ENCODE results near the gene AMBP. TPM values are rescaled to one million over a fixed set of nuclear protein-coding genes. Genes with fewer than 3 reads are reported as not detected.

Gene AMBP
- total RNA-seq, 1 donor from 2014 or later = not detected

- no peak overlapping the region for H3K4me3 ChIP-seq (ENCODE audit: low read depth, low read length)
- DNase-seq (ENCODE audit: low read depth) = no peak
- TF ChIP-seq, protein P1, sequence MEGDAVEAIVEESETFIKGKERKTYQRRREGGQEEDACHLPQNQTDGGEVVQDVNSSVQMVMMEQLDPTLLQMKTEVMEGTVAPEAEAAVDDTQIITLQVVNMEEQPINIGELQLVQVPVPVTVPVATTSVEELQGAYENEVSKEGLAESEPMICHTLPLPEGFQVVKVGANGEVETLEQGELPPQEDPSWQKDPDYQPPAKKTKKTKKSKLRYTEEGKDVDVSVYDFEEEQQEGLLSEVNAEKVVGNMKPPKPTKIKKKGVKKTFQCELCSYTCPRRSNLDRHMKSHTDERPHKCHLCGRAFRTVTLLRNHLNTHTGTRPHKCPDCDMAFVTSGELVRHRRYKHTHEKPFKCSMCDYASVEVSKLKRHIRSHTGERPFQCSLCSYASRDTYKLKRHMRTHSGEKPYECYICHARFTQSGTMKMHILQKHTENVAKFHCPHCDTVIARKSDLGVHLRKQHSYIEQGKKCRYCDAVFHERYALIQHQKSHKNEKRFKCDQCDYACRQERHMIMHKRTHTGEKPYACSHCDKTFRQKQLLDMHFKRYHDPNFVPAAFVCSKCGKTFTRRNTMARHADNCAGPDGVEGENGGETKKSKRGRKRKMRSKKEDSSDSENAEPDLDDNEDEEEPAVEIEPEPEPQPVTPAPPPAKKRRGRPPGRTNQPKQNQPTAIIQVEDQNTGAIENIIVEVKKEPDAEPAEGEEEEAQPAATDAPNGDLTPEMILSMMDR (IDR thresholded peaks at IDR 0.05; ENCODE audit: insufficient read depth, low read length, poor library complexity, severe bottlenecking) = no peak
- no peaks in the 10 kb centered on the region for H3K27me3 ChIP-seq (ENCODE audit: control insufficient read depth, insufficient read depth, low read length)
- H3K36me3 ChIP-seq (ENCODE audit: control insufficient read depth, insufficient read depth, low read length) = peaks cover 7% of the 10 kb centered on the region
Measured at GRCh38 chr9:114031948-114032840, 45.9 kb downstream of the AMBP start.

DNA sequence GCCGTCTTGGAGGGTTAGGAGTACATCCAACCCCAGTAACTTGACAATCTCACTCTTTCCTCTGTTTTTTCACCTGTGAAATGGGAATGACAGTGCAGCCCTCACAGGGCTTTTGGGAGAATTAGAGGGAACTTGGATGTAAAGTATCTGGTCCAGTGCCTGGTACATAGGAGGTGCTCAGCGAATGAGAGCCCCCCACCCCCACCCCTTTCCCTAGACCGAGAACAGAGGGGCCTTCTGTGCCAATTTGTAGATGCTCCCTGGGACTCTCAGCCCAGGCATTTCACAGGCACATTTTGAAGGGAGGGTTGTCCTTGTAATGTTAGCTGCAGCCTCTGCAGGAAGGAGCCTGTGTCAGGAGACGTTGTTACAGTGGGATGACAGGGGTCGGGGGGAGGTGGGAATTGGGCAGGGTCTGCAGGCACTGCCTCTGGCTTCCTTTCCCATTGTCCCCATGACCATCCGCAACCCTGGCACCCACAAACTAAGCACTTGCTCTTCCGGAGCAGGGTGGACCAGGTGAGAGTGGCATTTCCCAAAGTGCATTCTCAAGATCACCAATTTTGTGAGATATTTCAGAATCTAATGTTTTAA, 47.0 kb downstream of the AMBP start:
- Histone ChIP-seq H3K27me3 (ENCODE audit: control insufficient read depth, insufficient read depth, low read length) (no peaks in the 10 kb centered on the region), H3K4me3 (ENCODE audit: low read depth, low read length) (no peak overlapping the region), H3K36me3 (ENCODE audit: control insufficient read depth, insufficient read depth, low read length) (peaks cover 4% of the 10 kb centered on the region)
- no peak for DNase-seq (ENCODE audit: low read depth)
- TF ChIP-seq, protein P1 (IDR thresholded peaks at IDR 0.05; ENCODE audit: insufficient read depth, low read length, poor library complexity, severe bottlenecking) = no peak

GRCh38 chr9:114030364-114030763, 47.7 kb downstream of the AMBP start:
- TF ChIP-seq, protein P1 (IDR thresholded peaks at IDR 0.05; ENCODE audit: insufficient read depth, low read length, poor library complexity, severe bottlenecking) = no peak
- H3K36me3 ChIP-seq (ENCODE audit: control insufficient read depth, insufficient read depth, low read length) = peaks cover 3% of the 10 kb centered on the region
- no peak overlapping the region for H3K4me3 ChIP-seq (ENCODE audit: low read depth, low read length)
- H3K27me3 ChIP-seq (ENCODE audit: control insufficient read depth, insufficient read depth, low read length) = no peaks in the 10 kb centered on the region
- DNase-seq (ENCODE audit: low read depth) = no peak

DNA sequence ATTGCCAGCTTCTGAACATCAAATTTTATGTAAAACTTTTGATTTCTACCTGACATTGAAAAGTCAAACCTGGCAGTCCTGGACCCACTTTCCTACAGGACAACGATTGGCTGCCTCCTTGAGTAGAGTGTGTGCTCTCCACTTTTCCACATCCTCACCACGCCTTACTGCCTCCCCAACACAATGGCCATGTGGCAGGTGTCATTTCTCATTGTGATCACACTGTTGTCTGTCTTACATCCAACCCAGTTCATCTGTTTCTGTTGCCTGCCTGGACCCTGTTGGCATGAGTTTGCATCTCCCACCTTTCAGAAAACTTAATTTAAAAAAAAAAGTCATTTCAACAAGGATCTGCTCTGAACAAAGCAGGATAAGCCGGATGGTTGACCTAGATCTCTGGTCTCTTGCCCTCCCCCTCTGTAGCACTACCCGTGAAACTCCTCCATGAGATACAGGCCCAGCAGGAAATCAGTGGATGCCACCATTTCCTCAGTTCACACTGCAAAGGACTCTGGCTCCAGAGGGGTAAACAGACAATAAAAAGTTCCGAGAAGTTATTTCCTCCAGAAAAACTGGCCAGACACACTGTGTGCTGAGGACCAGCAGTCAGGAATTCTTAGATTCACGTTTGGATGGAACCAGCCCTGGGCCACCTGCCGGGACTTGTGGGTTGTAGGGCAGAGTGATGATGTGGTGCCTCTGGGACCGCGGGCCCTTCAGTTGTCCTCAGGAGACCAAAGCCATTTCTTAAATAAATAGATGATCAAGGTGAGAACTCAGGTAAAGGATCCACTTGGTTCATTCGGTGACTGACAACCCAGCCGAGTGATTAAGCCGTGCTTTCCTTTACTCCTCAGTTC, 48.6 kb downstream of the AMBP start:
- H3K36me3 ChIP-seq (ENCODE audit: control insufficient read depth, insufficient read depth, low read length) = peaks cover 3% of the 10 kb centered on the region

GRCh38 chr9:114028646-114029045, 49.5 kb downstream of the AMBP start:
- Histone ChIP-seq H3K4me3 (ENCODE audit: low read depth, low read length) (no peak overlapping the region), H3K27me3 (ENCODE audit: control insufficient read depth, insufficient read depth, low read length) (no peaks in the 10 kb centered on the region), H3K36me3 (ENCODE audit: control insufficient read depth, insufficient read depth, low read length) (peaks cover 3% of the 10 kb centered on the region)
- no peak for DNase-seq (ENCODE audit: low read depth)
- TF ChIP-seq, protein P1 (IDR thresholded peaks at IDR 0.05; ENCODE audit: insufficient read depth, low read length, poor library complexity, severe bottlenecking) = no peak

More for the DNA sequence above, 48.6 kb downstream of the AMBP start:
- no peak for DNase-seq (ENCODE audit: low read depth)
- Histone ChIP-seq H3K27me3 (ENCODE audit: control insufficient read depth, insufficient read depth, low read length) (no peaks in the 10 kb centered on the region), H3K4me3 (ENCODE audit: low read depth, low read length) (no peak overlapping the region)
- TF ChIP-seq, protein P1 (IDR thresholded peaks at IDR 0.05; ENCODE audit: insufficient read depth, low read length, poor library complexity, severe bottlenecking) = no peak
